Neural cell (in vitro differentiated cells): Measurements from ENCODE around the gene WNT7A. TPM values are rescaled to one million over a fixed set of nuclear protein-coding genes. Genes with fewer than 3 reads are reported as not detected.

Source experiments
- polyA plus RNA-seq: library from polyadenylated mRNA; depleted of rRNA; stranded (reverse); fragments of >200 nt; gene quantifications from 2 replicates; pipeline ENCODE4 v1.2.3, GENCODE V29; 2014

WNT7A gene
- polyA plus RNA-seq, 1 donor from 2014 or later = 13.3 TPM

Other genes starting within 250 kb of the WNT7A start
- 24.6 and 32.8 TPM in 2 replicates for gene CHCHD4, start 244.8 kb upstream of the WNT7A start, polyA plus RNA-seq
- gene TMEM43, start 245.0 kb upstream of the WNT7A start, polyA plus RNA-seq = 58.5 and 61.3 TPM in 2 replicates